ENCODE measurements around the gene ST6GALNAC4. TPM values are rescaled to one million over a fixed set of nuclear protein-coding genes. Genes with fewer than 3 reads are reported as not detected.

ST6GALNAC4 gene
- total RNA-seq, 4 donors from 2014 or later, result 16.7 to 66.1 (median 47.3) TPM

GRCh38 chr9:127937056-127937387, 20.2 kb upstream of the ST6GALNAC4 start:
- Histone ChIP-seq H3K9me3 (no peaks in the 10 kb centered on the region), H3K4me3 (peak overlapping the region; percentile 44 to 57 (median 52)), H3K27me3 (no peaks in the 10 kb centered on the region), H3K27ac (peak overlapping the region; percentile 51 to 74 (median 62)), H3K36me3 (no peaks in the 10 kb centered on the region), H3K4me1 (peaks cover 8 to 29% (median 20%) of the 10 kb centered on the region in 4 donors)
- TF ChIP-seq CTCF (IDR thresholded peaks at IDR 0.05) (no peak), POLR2A (IDR thresholded peaks at IDR 0.05) (no peak), POLR2AphosphoS5 (IDR thresholded peaks at IDR 0.05) (no peak), EP300 (IDR thresholded peaks at IDR 0.05; ENCODE audit: low read depth) (no peak)
- in situ Hi-C loops (cut with MboI; ENCODE audit: low pct_ligation_motif_present in 1 of 4, low pct_unique_long_range_greater_than_20kb in 1 of 4, low sequenced_read_pairs in 3 of 4) (no loop called here), intact Hi-C loops (cut with DNase I; ENCODE audit: low total_unique reads) (no loop called here)
- 7% methylated on average over 7 of the region's 7 CpGs; no CpG with 5 or more reads in 1 of the 2 donors for WGBS, 2 donors (ENCODE audit: low coverage in 1 of 2)
- no peak for DNase-seq

- intact Hi-C loops (cut with DNase I; ENCODE audit: low total_unique reads) (no loop called here), in situ Hi-C loops (cut with MboI; ENCODE audit: low pct_ligation_motif_present in 1 of 4, low pct_unique_long_range_greater_than_20kb in 1 of 4, low sequenced_read_pairs in 3 of 4) (no loop called here)
- H3K27ac ChIP-seq, result no peak overlapping the region
- H3K27me3 ChIP-seq, result peaks cover under 1% of the 10 kb centered on the region
- peaks cover 8 to 32% (median 22%) of the 10 kb centered on the region in 4 donors for H3K4me1 ChIP-seq
- H3K36me3 ChIP-seq, result no peaks in the 10 kb centered on the region
- DNase-seq, result no peak
- H3K4me3 ChIP-seq, result peak overlapping the region in 2 of 4 donors; percentile 44 to 57
- no peak for TF ChIP-seq POLR2AphosphoS5 (IDR thresholded peaks at IDR 0.05)
- 77 to 100% methylated on average over 1 to 14 of the region's 14 CpGs for WGBS, 2 donors (ENCODE audit: low coverage in 1 of 2)
- H3K9me3 ChIP-seq, result no peaks in the 10 kb centered on the region
These were observed 19.6 kb upstream of the ST6GALNAC4 start for GRCh38 chr9:127936347-127936852.

DNA sequence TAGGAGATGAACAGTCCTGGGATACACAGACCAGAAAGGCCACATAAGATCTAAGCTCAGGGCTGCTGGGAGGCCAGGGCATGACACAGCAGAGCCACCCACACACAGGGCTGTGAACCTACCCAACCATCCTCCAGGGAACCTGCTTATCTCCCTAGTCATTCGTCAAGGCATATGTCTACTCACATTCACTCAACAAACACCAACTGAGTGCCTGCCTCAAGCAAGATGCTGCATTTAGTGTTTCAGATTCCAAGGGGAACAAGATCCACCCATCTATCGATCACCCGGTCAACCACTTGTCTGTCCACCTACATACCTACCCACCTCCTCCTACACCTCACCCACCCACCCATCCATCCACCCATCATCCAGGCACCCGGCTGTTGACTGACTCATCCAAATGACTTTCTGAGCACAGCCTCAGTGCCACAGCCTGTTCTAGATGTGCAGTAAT, 19.0 kb upstream of the ST6GALNAC4 start:
- 69 to 100% methylated on average over 1 to 4 of the region's 4 CpGs for WGBS, 2 donors (ENCODE audit: low coverage in 1 of 2)
- in situ Hi-C loops (cut with MboI; ENCODE audit: low pct_ligation_motif_present in 1 of 4, low pct_unique_long_range_greater_than_20kb in 1 of 4, low sequenced_read_pairs in 3 of 4) (no loop called here), intact Hi-C loops (cut with DNase I; ENCODE audit: low total_unique reads) (no loop called here)
- H3K27ac ChIP-seq, result no peak overlapping the region
- no peaks in the 10 kb centered on the region for H3K36me3 ChIP-seq
- no peak overlapping the region for H3K4me3 ChIP-seq
- H3K27me3 ChIP-seq, result peaks cover 5% of the 10 kb centered on the region
- TF ChIP-seq CTCF (IDR thresholded peaks at IDR 0.05), result no peak
- no peak for TF ChIP-seq POLR2A (IDR thresholded peaks at IDR 0.05)
- TF ChIP-seq EP300 (IDR thresholded peaks at IDR 0.05; ENCODE audit: low read depth), result no peak
- no peak for TF ChIP-seq POLR2AphosphoS5 (IDR thresholded peaks at IDR 0.05)
- H3K9me3 ChIP-seq, result no peaks in the 10 kb centered on the region
- DNase-seq, result no peak
- peaks cover 13 to 38% (median 28%) of the 10 kb centered on the region in 4 donors for H3K4me1 ChIP-seq

DNA sequence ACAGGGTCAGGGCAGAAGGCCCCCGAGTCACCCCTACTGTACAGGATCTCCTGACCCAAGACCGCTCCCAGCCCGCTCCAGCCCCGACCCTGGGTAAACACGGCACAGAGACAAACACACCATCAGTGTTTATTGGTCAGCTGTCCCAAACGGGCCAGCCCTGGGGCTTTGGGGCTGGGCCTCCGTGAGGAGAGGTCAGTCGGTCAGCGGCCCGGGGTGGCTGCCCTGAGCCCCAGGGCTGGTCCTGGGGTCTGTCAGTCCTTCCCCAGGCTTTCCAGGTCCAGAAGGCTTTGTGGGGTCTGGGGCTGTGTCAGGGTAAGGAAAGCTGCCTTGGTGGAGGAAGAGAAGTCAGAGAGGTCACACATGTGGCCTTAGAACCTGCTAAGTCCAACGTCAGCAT, 18.1 kb upstream of the ST6GALNAC4 start:
- intact Hi-C loops (cut with DNase I; ENCODE audit: low total_unique reads), result no loop called here
- H3K27me3 ChIP-seq, result peaks cover 10% of the 10 kb centered on the region
- H3K9me3 ChIP-seq, result no peaks in the 10 kb centered on the region
- no peak overlapping the region for H3K4me3 ChIP-seq
- peaks cover 17 to 46% (median 35%) of the 10 kb centered on the region in 4 donors for H3K4me1 ChIP-seq
- no peak for DNase-seq
- in situ Hi-C loops (cut with MboI; ENCODE audit: low pct_ligation_motif_present in 1 of 4, low pct_unique_long_range_greater_than_20kb in 1 of 4, low sequenced_read_pairs in 3 of 4), result no loop called here
- TF ChIP-seq POLR2AphosphoS5 (IDR thresholded peaks at IDR 0.05) (no peak), EP300 (IDR thresholded peaks at IDR 0.05; ENCODE audit: low read depth) (no peak), POLR2A (IDR thresholded peaks at IDR 0.05) (no peak), CTCF (IDR thresholded peaks at IDR 0.05) (no peak)
- WGBS, 2 donors (ENCODE audit: low coverage in 1 of 2), result 0 to 74% methylated on average over 1 to 6 of the region's 11 CpGs
- no peaks in the 10 kb centered on the region for H3K36me3 ChIP-seq
- H3K27ac ChIP-seq, result no peak overlapping the region

DNA sequence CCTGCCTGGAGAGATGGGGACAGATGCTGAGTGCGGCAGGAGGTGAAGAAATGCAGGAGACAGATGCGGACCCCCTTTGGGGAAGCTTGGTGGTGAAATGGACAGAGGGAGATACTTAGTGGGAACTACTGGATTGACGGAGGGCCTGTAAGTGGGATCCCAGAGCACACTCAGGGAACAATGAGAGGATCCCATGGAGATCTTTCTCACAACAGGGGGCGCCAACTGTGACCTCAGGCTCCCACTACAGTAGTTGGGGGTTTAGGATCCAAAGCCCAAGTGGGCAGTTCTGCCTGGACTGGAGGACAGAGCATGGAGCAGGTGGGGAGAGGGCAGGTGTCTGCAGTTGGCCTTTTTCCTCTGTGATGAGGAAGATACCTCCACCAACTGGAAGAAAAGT, 17.4 kb upstream of the ST6GALNAC4 start:
- 90 to 100% methylated on average over 3 to 4 of the region's 4 CpGs for WGBS, 2 donors (ENCODE audit: low coverage in 1 of 2)
- Histone ChIP-seq H3K27me3 (peaks cover 15% of the 10 kb centered on the region), H3K4me1 (peaks cover 17 to 46% (median 35%) of the 10 kb centered on the region in 4 donors), H3K36me3 (no peaks in the 10 kb centered on the region), H3K27ac (no peak overlapping the region), H3K4me3 (no peak overlapping the region), H3K9me3 (no peaks in the 10 kb centered on the region)
- intact Hi-C loops (cut with DNase I; ENCODE audit: low total_unique reads), result no loop called here
- no peak for TF ChIP-seq POLR2AphosphoS5 (IDR thresholded peaks at IDR 0.05)
- no peak for TF ChIP-seq CTCF (IDR thresholded peaks at IDR 0.05)
- TF ChIP-seq POLR2A (IDR thresholded peaks at IDR 0.05), result no peak
- no peak for TF ChIP-seq EP300 (IDR thresholded peaks at IDR 0.05; ENCODE audit: low read depth)
- in situ Hi-C loops (cut with MboI; ENCODE audit: low pct_ligation_motif_present in 1 of 4, low pct_unique_long_range_greater_than_20kb in 1 of 4, low sequenced_read_pairs in 3 of 4), result no loop called here
- DNase-seq, result no peak

All from transverse colon (tissue), 4 donors.